ENCODE results near the gene CR2. TPM values are rescaled to one million over a fixed set of nuclear protein-coding genes. Genes with fewer than 3 reads are reported as not detected.
"Not testable (repeated sequence)": the region's sequence is repeated elsewhere in the genome, so short reads cannot be mapped to it uniquely, and the experiment has no call there.

Gene CR2
- polyA plus RNA-seq, 3 donors: 1.3 to 1.9 (median 1.7) TPM

GRCh38 chr1:207502726-207503125 lies 48.6 kb downstream of the CR2 start:
- no peak for DNase-seq (ENCODE audit: low read depth in 3 of 3, low spot score in 2 of 3)

GRCh38 chr1:207503950-207504349 lies 49.8 kb downstream of the CR2 start:
- DNase-seq (ENCODE audit: low read depth in 3 of 3, low spot score in 2 of 3): no peak

GRCh38 chr1:207504438-207504837 lies 50.3 kb downstream of the CR2 start:
- DNase-seq (ENCODE audit: low read depth in 3 of 3, low spot score in 2 of 3): no peak

GRCh38 chr1:207510444-207510843 lies 56.3 kb downstream of the CR2 start:
- no peak for DNase-seq (ENCODE audit: low read depth in 3 of 3, low spot score in 2 of 3)

DNA sequence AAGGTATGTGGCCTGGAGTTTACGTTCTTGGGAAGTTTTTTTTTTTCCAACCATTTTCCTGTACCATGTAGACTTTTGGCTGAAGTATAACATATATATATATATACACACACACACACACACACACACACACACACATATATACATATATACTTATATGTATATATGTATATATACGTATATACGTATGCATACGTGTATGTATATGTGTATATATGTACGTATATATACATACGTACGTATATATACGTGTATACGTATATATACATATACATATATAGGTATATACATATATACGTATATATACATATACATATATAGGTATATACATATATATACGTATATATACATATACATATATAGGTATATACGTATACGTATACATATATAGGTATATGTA lies 60.8 kb downstream of the CR2 start:
- no peak for DNase-seq (ENCODE audit: low read depth in 3 of 3, low spot score in 2 of 3)

GRCh38 chr1:207516729-207517128 lies 62.6 kb downstream of the CR2 start:
- no peak for DNase-seq (ENCODE audit: low read depth in 3 of 3, low spot score in 2 of 3)

DNA sequence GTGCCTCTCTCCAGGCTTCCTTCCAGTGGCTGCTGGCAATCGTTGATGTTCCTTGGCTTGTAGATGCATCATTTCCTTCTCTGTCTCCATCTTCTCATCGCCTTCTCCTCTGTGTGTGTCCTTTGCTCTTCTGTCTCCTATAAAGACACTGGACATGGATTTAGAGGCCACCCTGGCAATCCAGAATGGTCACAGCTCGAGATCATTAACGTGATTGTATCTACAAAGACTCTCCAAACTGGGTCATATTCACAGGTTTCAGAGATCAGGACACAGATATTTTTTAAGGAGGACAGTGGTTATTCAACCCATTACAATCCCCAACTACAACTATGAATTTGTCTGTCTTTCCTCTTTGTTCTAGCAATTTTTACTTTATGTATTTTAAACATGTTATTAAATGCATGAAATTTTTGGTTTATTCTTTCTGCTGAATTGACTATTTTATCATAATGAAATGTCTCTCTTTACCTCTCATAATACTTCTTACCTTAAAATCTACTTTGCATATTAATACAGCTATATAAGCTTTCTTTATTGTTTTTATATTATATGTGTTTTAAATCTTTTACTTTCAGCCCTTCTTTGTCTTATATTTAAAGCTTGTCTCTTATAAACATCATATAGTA lies 64.6 kb downstream of the CR2 start:
- no peak for DNase-seq (ENCODE audit: low read depth in 3 of 3, low spot score in 2 of 3)

- no peak for DNase-seq (ENCODE audit: low read depth in 3 of 3, low spot score in 2 of 3)
Observed at GRCh38 chr1:207519505-207520399, 65.6 kb downstream of the CR2 start.

DNA sequence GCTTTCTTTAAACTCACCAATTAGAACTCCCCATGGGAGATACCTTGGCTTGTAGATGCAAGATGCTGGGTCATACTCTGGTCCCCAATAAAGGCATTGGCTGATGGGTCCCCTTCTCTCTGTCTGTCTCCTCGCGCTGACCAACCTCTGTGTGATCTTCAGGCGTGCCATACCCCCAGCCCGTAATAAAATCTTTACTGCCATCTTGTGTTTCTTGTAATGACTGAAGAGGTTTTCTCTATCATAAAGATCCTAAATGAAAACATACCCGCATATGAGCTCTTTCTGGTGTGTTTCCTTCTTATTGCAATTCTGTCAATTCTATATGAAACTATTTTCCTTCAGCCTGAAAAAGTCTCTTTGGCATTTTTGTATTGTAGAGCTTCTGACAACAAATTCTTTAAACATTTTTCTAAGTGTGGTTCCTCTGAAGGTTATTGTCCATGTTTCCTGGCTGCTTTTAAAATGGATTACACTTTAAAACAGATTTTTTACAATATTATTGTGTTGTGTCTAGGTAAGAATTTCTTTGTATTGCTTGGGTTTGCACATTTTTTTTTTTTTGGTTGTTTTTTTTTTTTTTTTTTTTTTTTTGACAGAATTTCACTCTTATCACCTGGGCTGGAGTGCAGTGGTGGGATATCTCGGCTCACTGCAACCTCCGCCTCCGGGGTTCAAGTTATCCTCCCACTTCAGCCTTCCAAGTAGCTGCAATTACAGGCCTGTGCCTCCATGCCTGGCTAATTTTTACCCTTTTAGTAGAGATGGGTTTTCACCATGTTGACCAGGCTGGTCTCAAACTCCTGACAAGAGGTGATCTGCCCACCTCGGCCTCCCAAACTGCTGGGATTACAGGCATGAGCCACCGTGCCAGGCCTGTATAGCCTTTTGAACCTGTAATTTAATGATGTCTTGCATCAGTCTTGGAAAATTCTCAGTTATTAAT lies 66.5 kb downstream of the CR2 start:
- DNase-seq (ENCODE audit: low read depth in 3 of 3, low spot score in 2 of 3): not testable (repeated sequence)

DNA sequence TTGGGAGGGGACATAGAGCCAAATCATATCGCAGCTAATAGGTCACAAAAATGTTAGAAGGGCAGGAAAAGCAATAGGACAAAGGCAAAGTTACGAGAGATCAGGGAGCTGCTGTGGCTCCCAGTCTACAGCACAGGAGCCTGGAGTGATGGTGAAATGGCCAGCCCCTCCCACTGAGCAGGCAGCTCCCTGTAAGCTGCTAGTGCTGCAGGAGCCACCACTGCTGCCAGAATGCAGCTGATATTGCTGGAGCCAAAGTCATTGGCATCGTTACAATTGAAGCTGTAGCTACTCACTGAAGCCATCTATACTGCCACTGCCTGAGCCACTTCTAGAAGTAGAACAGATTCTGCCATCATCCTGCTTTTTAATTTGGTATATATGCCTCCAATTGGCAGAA lies 71.1 kb downstream of the CR2 start:
- DNase-seq (ENCODE audit: low read depth in 3 of 3, low spot score in 2 of 3): not testable (repeated sequence)

DNA sequence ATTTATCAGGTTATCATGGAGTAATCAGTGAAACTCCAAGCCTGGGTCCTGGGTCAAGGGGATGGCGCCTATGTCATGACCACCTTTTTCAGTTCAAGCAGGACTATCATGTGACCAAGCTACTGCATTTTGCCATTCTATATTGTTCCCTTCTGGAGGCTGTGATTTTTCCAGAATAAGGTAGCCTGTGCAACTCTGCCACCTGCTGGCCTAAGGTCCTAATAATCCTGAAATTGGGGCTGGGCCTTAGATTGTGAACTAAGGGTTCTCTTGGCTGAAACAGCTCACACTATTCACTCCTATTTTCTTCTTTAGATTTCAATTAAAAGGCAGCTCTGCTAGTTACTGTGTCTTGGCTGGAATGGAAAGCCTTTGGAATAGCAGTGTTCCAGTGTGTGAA lies 74.3 kb downstream of the CR2 start:
- DNase-seq (ENCODE audit: low read depth in 3 of 3, low spot score in 2 of 3): not testable (repeated sequence)

DNA sequence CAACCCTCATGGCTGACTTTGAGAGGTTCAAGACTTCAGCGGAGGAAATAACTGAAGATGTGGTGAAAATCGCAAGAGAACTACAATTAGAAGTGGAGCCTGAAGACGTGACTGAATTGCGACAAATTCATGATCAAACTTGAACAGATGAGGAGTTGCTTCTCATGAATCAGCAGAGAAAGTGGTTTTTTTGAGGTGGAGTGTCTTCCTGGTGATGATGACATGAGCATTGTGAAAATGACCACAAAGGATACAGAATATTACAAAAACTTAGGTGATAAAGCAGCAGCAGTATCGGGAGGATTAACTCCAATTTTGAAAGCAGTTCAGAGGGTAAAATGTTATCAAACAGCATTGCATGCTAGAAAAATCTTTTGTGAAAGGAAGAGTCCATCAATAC lies 82.1 kb downstream of the CR2 start:
- not testable (repeated sequence) for DNase-seq (ENCODE audit: low read depth in 3 of 3, low spot score in 2 of 3)

Other genes starting within 250 kb of the CR2 start
- gene CD55, start 132.7 kb upstream of the CR2 start, polyA plus RNA-seq (ENCODE audit: insufficient read length in 3 of 3): 10 to 100 TPM; 65.3 to 66.7 (median 66.0) TPM
- gene CR1, start 41.8 kb downstream of the CR2 start, polyA plus RNA-seq (ENCODE audit: insufficient read length in 3 of 3): 10 to 100 TPM; 20.2 to 21.9 (median 20.9) TPM
- 1 to 10 TPM in 2 of 3 donors, under 1 TPM in 1; 0.96 to 1.6 (median 1.4) TPM for gene CR1L, start 190.8 kb downstream of the CR2 start, polyA plus RNA-seq (ENCODE audit: insufficient read length in 3 of 3)

All from right renal cortex interstitium (tissue), 3 donors.